Hepatic stellate cell (primary cell): Measurements from ENCODE around the gene TRIM7.
"Not testable (repeated sequence)": the region's sequence is repeated elsewhere in the genome, so short reads cannot be mapped to it uniquely, and the experiment has no call there.

Experiments
- DNase-seq: peaks from one replicate; pipeline ENCODE4 v3.0.0; 2011; ENCODE audit warnings: low spot score

TRIM7 gene

GRCh38 chr5:181233088-181233800 lies 28.2 kb upstream of the TRIM7 start:
- DNase-seq, result no peak

GRCh38 chr5:181232593-181232992 lies 27.6 kb upstream of the TRIM7 start:
- no peak for DNase-seq

DNA sequence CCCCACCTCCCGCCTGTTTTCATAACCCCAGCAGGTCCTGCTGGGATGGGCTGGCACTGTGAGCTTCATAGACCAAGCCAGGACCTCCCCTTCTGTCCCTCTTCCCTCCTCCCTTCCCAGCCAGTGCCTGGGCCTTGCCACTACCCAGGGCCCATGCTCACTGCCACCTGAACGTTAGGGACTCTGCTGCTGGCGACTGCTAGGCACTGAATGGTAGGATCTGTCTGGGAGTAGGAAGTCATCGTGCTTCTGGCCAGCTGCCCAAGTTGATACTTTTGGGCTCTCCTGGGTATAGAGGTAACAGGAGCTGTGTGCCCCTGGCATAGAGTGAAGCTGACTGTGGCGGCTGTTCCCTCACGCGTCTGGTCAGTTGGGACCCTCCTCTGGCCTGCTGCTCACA lies 26.4 kb upstream of the TRIM7 start:
- no peak for DNase-seq

GRCh38 chr5:181230551-181230950 lies 25.6 kb upstream of the TRIM7 start:
- DNase-seq, result no peak

GRCh38 chr5:181229996-181230395 lies 25.0 kb upstream of the TRIM7 start:
- DNase-seq, result no peak

DNA sequence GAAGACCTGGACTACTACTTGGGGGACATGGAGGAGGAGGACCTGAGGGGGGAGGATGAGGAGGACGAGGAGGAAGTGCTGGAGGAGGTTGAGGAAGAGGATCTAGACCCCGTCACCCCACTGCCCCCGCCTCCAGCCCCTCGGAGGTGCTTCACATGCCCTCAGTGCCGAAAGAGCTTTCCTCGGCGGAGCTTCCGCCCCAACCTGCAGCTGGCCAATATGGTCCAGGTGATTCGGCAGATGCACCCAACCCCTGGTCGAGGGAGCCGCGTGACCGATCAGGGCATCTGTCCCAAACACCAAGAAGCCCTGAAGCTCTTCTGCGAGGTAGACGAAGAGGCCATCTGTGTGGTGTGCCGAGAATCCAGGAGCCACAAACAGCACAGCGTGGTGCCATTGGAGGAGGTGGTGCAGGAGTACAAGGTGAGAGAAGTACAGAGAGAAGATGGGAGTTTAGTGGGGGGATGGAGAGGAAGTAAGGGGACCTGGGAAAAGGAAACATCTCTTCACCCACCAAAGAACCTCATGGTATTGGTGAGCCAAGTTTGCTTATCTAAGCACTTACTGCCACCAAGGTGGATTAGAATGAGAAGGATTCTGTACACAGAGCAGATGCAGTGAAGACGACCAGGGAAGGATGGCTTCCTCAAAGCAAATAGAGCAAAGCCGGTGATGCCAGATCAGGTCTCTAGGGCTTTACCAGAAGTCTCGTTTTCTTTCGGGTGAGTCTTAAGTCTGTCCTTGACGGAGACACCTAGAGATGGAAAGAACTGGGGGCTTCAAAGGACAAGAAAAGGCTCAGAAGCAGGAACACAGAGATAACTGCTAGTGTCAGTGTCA lies 19.6 kb upstream of the TRIM7 start:
- no peak for DNase-seq

- DNase-seq, result no peak
These were observed 18.9 kb upstream of the TRIM7 start for GRCh38 chr5:181223729-181224389.

DNA sequence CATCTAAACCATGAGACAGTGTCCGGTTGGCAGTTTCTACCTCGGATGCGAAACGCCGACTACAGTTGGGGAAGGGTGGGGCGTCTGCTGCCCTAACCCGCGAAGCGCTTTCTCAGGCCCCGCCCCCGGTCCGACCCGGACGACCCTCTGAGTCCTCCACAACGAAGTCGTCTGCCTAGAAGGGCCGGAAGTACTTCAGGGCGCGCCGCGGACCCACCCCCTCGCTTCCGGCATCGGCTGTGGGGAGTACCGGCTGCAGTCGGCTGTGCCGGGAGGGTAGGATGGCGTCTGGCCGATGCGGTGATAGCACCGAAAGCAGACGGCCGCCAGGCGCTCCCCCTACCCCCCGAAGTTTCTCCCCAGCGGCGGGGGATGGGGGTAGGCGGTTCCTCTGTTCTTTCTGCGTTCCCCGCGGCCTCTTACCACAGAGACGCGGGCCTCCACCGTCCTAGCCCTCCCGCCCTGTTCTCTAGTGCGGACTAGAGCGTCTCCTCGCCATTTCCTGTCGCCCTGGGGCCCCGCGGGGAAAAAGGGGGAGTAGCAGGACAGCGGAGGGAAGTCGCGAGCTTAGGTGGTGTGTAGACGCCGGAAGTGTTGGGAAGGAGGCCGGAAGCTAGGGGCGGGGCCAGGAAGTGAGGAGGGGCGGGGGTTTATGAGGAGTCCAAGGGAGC lies 18.2 kb upstream of the TRIM7 start, which contains the start of gene TRIM41:
TSS of gene TRIM41 (plus strand) at position 224 of the 671 bp plus-strand sequence. CDS start 719 bp downstream, outside the sequence.
- DNase-seq, result peak; percentile 94

- no peak for DNase-seq
These were observed 17.6 kb upstream of the TRIM7 start for GRCh38 chr5:181222630-181223057.

- peak; percentile 81 for DNase-seq
These were observed 17.0 kb upstream of the TRIM7 start for GRCh38 chr5:181221792-181222629.

- DNase-seq, result no peak
These were observed 16.3 kb upstream of the TRIM7 start for GRCh38 chr5:181221105-181221791.

GRCh38 chr5:181220178-181220515 lies 15.2 kb upstream of the TRIM7 start:
- no peak for DNase-seq

GRCh38 chr5:181219262-181220177 lies 14.5 kb upstream of the TRIM7 start:
- no peak for DNase-seq

DNA sequence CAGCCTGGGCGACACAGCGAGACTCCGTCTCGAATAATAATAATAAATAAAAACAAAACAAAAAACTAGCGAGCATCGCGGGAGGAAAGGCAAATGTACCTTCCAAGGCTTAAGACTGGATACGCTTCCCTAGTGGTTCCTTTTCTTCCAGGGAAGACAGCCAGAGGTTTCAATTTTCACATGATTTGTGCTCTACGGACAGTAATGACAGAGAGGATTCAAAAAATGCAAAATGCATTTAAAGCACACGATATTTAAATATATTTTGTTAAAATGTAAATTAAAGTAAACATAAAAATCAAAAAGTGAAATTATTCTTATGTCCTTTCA lies 13.8 kb upstream of the TRIM7 start:
- DNase-seq, result no peak

DNA sequence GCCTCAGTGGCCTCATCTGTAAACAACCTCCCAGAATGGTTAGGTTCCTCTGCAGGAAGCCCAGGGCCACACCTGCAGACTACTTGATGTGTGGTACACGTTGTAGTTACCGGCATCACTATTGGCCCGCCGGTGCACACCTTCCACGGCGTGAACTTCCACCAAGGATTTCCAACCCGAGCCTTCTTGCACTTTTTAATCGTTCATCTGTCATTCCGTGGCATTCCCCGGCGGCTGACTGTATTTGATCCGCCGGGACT lies 12.7 kb upstream of the TRIM7 start:
- no peak for DNase-seq

DNA sequence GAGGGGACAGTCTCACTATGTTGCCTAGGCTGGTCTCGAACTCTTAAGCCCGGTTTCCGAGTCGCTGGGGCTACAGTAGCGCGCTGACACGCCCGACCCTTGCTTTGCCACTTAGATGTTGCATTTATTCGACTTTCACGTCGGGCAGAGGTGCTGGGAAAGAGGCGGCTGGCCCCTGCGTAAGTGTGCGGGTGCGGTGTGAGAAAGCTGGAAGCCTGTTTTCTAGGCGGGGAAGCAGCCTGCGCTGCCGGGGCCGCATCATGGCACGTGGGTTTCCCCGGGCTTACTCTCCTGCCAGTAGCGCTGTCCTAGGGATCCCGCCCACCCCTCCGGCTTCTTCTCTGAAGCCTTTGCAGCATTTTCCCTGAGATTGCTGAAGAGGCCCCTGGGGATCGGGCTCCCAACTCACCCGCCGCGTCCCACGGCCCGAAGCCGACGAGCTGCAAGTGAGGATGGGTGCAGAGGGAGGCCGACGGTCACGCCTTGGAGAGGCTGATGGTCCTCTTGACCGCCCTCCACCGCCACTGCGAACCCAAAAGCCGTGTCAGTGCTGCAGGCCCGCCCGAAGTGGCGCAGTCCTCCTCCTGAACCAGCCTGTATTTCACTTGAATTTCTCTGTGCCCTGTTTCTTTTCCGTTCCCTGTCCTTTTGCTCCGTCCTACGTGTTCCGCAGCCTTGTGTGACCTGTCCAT lies 12.3 kb upstream of the TRIM7 start:
- peak; percentile 55 for DNase-seq

DNA sequence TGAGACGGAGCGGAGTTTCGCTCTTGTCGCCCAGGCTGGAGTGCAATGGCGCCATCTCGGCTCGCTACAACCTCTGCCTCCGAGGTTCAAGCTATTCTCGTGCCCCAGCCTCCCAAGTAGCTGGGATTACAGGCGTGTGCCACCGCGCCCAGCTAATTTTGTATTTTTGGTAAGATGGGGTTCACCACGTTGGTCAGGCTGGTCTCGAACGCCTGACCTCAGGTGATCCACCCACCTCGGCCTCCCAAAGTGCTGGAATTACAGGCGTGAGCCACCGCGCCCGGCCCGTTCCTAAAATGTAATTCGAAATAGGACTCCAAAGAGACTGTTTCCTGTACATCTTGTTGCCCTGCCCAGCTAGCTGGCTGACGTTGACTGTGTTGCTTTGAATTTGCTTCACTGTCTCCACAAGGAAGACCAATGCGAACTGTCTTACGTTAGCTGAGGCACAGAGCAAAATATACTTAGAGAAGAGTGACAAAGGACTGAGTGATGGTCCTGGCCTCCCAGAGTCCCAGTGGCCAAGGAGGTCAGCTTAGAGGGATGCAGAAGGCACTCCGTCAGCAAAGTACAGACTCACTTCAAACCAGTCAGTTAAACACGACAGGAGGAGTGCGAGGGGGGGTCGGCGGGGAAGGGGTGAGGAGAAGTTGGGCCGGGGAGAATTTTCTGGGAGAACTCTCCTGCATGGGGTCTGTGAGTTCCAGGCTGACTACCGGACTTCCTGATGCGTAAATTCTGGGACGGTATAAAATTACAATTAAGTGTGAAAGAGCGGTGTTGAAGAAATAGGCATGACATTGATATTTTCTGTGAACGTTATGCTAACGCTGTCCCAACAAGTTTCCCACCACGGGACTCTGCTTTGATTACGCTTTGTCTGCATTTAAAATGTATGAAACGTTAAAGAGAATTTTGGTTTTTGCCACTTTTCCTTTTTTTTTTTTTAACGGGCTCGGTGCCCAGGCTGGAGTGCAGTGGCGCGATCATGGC lies 11.3 kb upstream of the TRIM7 start:
- no peak for DNase-seq

DNA sequence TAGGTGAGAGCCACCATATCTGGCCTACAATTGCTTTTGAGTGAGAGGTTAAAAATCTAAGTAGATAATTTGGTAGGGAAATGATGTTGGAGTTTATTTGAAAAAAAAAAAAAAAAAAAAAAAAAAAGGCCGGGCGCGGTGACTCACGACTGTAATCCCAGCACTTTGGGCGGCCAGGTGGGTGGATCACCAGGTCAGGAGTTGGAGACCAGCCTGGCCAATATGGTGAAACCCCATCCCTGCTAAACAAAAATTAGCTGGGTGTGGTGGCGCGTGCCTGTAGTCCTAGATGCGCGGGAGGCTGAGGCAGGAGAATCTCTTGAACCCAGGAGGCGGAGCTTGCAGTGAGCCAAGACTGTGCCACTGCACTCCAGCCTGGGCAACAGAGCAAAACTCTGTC lies 9.3 kb upstream of the TRIM7 start:
- DNase-seq, result not testable (repeated sequence)
